ENCODE data around the gene FBXW7. TPM values are rescaled to one million over a fixed set of nuclear protein-coding genes. Genes with fewer than 3 reads are reported as not detected.

FBXW7 gene
- total RNA-seq, 1 experiment from 2014 or later: 23.0 TPM

DNA sequence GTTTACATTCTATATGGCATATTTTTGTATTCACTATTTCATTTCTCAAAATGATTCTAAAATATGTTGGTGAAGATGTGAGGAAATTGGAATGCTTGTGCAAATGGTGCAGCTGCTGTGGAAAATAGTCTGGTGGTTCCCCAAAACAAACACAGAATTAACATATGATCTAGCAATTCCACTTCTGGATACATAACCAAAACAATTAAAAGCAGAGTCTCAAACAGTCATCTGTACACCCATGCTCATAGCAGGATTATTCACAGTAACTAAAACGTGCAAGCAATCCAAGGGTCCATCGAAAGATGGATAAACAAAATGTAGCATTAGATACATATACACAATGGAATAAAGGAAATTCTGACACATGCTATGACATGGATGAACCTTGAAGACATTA is 204.8 kb downstream of the FBXW7 start:
- H3K27ac ChIP-seq (ENCODE audit: low read depth, low read length): no peak overlapping the region
- H4K20me1 ChIP-seq (ENCODE audit: insufficient read depth): no peaks in the 10 kb centered on the region
- no peaks in the 10 kb centered on the region for H3K79me2 ChIP-seq (ENCODE audit: insufficient read depth, low read length)
- H3K27me3 ChIP-seq (ENCODE audit: insufficient read depth, low read length): no peaks in the 10 kb centered on the region
- H3K4me2 ChIP-seq (ENCODE audit: low read length): no peak overlapping the region
- H3K4me1 ChIP-seq (ENCODE audit: control insufficient read depth in 1 of 2, insufficient read depth in 2 of 2, low read length in 2 of 2): peaks cover 6 to 16% of the 10 kb centered on the region in 2 experiments; a peak in 3 of 4 replicates
- no peak overlapping the region for H3K4me3 ChIP-seq (replicated peaks in 1 of 2; ENCODE audit: low read depth in 1 of 2, low read length in 2 of 2)
- RAD21 ChIA-PET (ENCODE audit: low non-redundant PET in 1 of 2, low total read pairs in 2 of 2, uncharacterized antibody in 2 of 2, unreplicated experiment in 2 of 2): no interaction called here
- no peaks in the 10 kb centered on the region for H3K9me3 ChIP-seq (ENCODE audit: control insufficient read depth in 1 of 2, insufficient read depth in 1 of 2, low read depth in 1 of 2, low read length in 2 of 2)
- ATAC-seq (no peak), DNase-seq (ENCODE audit: low read depth, low spot score) (no peak)
- no peaks in the 10 kb centered on the region for H3K9me2 ChIP-seq (ENCODE audit: insufficient read depth)
- no peak overlapping the region for H3K9ac ChIP-seq (ENCODE audit: low read length)
- POLR2A ChIA-PET: no interaction called here
- H3K36me3 ChIP-seq (ENCODE audit: control insufficient read depth in 1 of 2, insufficient read depth in 2 of 2, low read length in 2 of 2): peaks cover 0 to 8% of the 10 kb centered on the region in 2 experiments; a peak in 2 of 4 replicates
- no peak overlapping the region for H2AFZ ChIP-seq (ENCODE audit: low read depth, low read length, poor library complexity, severe bottlenecking)
- intact Hi-C loops (cut with micrococcal nuclease): no loop called here
- no TSS peak for BruUV-seq (replicated peaks)
- CTCF ChIA-PET: no interaction called here
- TF ChIP-seq EZH2 (IDR thresholded peaks at IDR 0.05) (no peak), SRF (IDR thresholded peaks at IDR 0.05; ENCODE audit: low read depth) (no peak), POLR2AphosphoS5 (IDR thresholded peaks at IDR 0.05; ENCODE audit: low read depth, low read length) (no peak), EGR1 (IDR thresholded peaks at IDR 0.05; ENCODE audit: low read depth) (no peak)
- TF ChIP-seq, protein P1, sequence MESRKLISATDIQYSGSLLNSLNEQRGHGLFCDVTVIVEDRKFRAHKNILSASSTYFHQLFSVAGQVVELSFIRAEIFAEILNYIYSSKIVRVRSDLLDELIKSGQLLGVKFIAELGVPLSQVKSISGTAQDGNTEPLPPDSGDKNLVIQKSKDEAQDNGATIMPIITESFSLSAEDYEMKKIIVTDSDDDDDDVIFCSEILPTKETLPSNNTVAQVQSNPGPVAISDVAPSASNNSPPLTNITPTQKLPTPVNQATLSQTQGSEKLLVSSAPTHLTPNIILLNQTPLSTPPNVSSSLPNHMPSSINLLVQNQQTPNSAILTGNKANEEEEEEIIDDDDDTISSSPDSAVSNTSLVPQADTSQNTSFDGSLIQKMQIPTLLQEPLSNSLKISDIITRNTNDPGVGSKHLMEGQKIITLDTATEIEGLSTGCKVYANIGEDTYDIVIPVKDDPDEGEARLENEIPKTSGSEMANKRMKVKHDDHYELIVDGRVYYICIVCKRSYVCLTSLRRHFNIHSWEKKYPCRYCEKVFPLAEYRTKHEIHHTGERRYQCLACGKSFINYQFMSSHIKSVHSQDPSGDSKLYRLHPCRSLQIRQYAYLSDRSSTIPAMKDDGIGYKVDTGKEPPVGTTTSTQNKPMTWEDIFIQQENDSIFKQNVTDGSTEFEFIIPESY (IDR thresholded peaks at IDR 0.05; ENCODE audit: extremely low read depth, insufficient replicate concordance, low read length): no peak

DNA sequence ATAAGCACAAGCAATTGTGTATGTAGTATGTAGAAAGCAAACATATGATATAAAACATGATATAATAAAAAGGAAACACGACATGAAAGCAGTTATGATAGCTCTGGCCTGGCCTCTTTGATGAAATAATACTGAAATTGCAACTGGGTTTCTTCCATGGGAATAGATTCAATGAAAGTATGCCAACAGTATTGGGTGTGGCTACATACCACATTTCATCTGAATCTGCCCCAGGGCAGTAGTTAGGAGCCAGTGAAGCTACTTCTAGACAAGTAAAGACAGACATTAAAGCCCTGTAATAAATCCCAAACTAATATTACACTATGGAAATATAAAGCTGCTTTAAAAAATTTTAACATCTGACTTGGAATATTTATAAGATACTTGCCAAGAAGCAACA is 207.3 kb downstream of the FBXW7 start:
- POLR2A ChIA-PET: no interaction called here
- ATAC-seq (no peak), DNase-seq (ENCODE audit: low read depth, low spot score) (peak; percentile 7)
- H3K4me1 ChIP-seq (ENCODE audit: control insufficient read depth in 1 of 2, insufficient read depth in 2 of 2, low read length in 2 of 2): peaks cover 6 to 20% of the 10 kb centered on the region in 2 experiments; a peak in 3 of 4 replicates
- no peaks in the 10 kb centered on the region for H3K9me3 ChIP-seq (ENCODE audit: control insufficient read depth in 1 of 2, insufficient read depth in 1 of 2, low read depth in 1 of 2, low read length in 2 of 2)
- no peak overlapping the region for H3K27ac ChIP-seq (ENCODE audit: low read depth, low read length)
- no peaks in the 10 kb centered on the region for H3K79me2 ChIP-seq (ENCODE audit: insufficient read depth, low read length)
- no peaks in the 10 kb centered on the region for H3K9me2 ChIP-seq (ENCODE audit: insufficient read depth)
- H3K4me2 ChIP-seq (ENCODE audit: low read length): peak overlapping the region; percentile 40; the same call in 1 of the 2 replicates
- RAD21 ChIA-PET (ENCODE audit: low non-redundant PET in 1 of 2, low total read pairs in 2 of 2, uncharacterized antibody in 2 of 2, unreplicated experiment in 2 of 2): no interaction called here
- H3K4me3 ChIP-seq (replicated peaks in 1 of 2; ENCODE audit: low read depth in 1 of 2, low read length in 2 of 2): no peak overlapping the region
- BruUV-seq (replicated peaks): no TSS peak
- no peak overlapping the region for H2AFZ ChIP-seq (ENCODE audit: low read depth, low read length, poor library complexity, severe bottlenecking)
- intact Hi-C loops (cut with micrococcal nuclease): no loop called here
- CTCF ChIA-PET: interaction anchor here (0.7 kb wide), 1 partner anchor 283 kb away, joined by 3 read pairs; no protein-coding TSS in a partner anchor
- H3K27me3 ChIP-seq (ENCODE audit: insufficient read depth, low read length): no peaks in the 10 kb centered on the region
- no peaks in the 10 kb centered on the region for H4K20me1 ChIP-seq (ENCODE audit: insufficient read depth)
- H3K9ac ChIP-seq (ENCODE audit: low read length): 0 out of 2 replicates have a peak overlapping the region, but pooled peaks have one; percentile 1
- H3K36me3 ChIP-seq (ENCODE audit: control insufficient read depth in 1 of 2, insufficient read depth in 2 of 2, low read length in 2 of 2): peaks cover 0 to 15% of the 10 kb centered on the region in 2 experiments; a peak in 2 of 4 replicates
- TF ChIP-seq, protein P2, sequence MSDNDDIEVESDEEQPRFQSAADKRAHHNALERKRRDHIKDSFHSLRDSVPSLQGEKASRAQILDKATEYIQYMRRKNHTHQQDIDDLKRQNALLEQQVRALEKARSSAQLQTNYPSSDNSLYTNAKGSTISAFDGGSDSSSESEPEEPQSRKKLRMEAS (IDR thresholded peaks at IDR 0.05): no peak
- TF ChIP-seq YY1 (IDR thresholded peaks at IDR 0.05; ENCODE audit: extremely low read depth, insufficient replicate concordance, low read depth, low read length) (no peak), ZNF274 (IDR thresholded peaks at IDR 0.05; ENCODE audit: low read depth, low read length) (no peak)

Measured in HCT116 (cell line).